HG03432 (cell line): ENCODE results near the gene SCAMP3.

ENCODE experiments used
- ATAC-seq: cut with Tn5 transposase; IDR thresholded peaks from one replicate; pipeline ENCODE4 v1.9.1; 2021; ENCODE audit warnings: mild to moderate bottlenecking, moderate library complexity; ENCODE audit not compliant: unreplicated experiment

SCAMP3 gene

DNA sequence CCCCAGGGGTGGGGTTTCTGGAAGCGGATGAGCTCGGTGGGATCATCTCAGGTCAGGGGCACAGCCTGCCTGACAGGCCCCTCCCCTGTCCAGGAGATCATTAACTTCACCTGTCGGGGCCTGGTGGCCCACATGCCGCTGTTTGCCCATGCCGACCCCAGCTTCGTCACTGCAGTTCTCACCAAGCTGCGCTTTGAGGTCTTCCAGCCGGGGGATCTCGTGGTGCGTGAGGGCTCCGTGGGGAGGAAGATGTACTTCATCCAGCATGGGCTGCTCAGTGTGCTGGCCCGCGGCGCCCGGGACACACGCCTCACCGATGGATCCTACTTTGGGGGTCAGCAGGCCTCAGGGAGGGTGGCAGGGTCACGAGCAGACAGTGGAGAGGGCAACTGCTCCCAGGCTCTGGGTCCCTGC, 23.5 kb upstream of the SCAMP3 start:
- no peak for ATAC-seq

DNA sequence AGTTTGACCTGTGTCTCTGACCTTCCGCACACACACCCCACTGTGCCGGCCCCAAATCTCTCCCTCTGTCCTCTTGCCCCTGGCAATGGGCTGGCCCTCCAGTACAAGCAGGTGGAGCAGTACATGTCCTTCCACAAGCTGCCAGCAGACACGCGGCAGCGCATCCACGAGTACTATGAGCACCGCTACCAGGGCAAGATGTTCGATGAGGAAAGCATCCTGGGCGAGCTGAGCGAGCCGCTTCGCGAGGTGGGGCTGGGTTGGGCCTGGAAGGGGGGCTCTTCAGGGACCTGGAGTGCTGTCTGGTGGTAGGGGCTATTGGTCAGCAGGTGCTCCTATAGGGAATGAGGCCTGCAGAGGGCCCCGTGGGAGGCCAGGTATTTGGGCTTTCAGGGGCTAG, 22.9 kb upstream of the SCAMP3 start:
- ATAC-seq = no peak

DNA sequence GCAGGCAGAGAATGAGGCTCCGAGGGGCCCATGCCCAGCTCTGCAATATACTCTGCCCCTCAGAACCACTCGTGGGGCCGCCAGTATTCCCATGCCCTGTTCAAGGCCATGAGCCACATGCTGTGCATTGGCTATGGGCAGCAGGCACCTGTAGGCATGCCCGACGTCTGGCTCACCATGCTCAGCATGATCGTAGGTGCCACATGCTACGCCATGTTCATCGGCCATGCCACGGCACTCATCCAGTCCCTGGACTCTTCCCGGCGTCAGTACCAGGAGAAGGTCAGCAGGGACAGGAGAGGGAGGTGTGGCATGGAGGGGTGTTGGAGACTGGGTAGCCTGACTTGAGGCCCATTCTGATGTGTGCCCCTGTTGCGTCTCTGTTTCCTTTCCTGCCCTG, 22.3 kb upstream of the SCAMP3 start:
- ATAC-seq = no peak

DNA sequence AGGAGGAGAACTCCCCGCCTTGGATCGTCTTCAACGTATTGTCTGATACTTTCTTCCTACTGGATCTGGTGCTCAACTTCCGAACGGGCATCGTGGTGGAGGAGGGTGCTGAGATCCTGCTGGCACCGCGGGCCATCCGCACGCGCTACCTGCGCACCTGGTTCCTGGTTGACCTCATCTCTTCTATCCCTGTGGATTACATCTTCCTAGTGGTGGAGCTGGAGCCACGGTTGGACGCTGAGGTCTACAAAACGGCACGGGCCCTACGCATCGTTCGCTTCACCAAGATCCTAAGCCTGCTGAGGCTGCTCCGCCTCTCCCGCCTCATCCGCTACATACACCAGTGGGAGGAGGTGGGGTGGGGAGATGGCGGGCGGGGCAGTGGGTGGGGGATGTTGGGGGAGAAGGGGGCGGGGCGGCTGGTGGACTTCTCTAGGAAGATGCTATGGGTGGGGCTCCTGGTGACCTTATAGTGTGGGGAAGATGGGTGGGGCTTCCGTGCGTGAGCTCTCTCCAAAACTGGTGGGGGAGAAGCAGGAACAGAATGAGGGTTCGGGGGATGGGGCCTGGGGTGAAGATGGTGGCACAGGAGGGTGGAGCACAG, 20.4 kb upstream of the SCAMP3 start:
- no peak for ATAC-seq

DNA sequence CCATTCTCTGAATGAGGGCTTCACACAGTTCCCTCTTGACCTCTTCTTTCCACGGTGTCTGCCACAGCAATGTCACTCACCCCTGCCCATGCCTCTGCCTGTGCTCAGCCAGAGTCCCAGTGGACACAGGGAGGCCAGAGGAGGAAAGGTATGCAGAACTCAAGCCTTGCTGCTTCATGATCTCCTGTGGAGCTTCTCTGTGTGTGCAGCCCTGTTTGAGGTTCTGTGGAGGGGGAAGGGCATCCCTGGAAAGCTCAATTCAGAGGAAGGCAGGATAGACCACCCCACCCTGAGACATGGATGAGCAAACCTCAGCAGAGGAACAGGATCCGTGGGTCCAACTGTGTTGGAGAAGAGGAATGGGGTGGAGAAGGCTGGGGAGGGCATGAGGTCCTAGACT, 17.1 kb upstream of the SCAMP3 start:
- no peak for ATAC-seq

DNA sequence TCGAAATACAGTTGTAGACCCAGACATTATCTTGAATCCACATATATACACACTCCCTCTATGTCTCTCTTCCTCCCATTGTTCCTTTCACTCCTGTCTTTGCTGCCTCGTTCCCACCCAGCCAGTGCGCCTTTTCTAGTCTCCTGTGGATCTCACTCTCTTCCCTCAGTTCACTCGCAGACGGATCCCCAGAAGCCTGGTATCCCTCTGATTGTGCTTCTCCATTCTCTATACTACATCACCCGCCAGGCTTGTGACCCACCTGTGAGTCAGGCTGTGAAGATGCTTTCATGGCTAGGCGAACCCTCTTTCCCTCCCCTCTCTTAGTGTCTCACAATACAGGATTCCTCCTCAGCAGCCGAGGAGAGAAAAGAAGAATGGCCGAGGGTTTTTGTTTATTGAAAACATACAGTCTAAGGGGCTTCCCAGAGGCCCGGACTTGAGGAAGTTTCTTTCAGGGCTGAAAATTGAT, 16.6 kb upstream of the SCAMP3 start:
- ATAC-seq = no peak

DNA sequence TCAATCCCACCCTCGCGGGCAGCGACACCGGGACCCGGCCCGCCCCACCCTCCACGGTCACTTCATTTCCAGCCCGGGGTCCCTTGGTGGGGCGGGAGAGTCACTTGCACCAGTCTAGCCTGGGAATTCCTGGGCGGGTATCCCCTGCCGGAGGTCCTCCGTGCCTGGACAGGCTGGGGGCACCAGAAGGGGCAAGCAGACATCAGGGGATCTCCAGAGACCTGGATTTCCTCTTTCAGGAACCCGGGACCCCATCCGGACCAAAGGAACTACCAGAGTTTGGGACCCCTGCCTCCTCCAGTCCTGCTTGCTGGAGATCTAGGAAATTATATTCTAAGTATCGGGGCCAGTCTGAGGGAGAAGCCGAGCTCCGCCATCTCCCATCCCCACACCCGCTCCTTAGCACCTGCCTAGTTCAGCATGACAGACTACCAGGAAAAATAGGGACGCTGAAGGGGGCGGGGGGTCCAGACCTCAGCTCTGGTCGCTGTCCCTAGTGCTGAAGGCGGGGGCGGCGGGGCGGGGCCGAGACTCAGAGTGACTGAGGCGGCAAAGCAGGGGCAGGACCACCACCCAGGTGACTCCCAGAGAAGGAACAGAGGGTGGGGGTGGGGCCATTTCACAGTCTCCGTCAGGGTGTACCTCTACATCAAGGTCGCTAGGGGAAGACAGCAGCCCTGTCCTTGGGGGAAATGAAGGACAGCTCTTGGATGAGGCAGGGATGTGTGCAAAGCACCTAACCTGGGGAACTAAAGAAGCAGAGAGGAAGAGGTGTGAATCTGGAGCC, 15.9 kb upstream of the SCAMP3 start:
- ATAC-seq = peak; percentile 2

DNA sequence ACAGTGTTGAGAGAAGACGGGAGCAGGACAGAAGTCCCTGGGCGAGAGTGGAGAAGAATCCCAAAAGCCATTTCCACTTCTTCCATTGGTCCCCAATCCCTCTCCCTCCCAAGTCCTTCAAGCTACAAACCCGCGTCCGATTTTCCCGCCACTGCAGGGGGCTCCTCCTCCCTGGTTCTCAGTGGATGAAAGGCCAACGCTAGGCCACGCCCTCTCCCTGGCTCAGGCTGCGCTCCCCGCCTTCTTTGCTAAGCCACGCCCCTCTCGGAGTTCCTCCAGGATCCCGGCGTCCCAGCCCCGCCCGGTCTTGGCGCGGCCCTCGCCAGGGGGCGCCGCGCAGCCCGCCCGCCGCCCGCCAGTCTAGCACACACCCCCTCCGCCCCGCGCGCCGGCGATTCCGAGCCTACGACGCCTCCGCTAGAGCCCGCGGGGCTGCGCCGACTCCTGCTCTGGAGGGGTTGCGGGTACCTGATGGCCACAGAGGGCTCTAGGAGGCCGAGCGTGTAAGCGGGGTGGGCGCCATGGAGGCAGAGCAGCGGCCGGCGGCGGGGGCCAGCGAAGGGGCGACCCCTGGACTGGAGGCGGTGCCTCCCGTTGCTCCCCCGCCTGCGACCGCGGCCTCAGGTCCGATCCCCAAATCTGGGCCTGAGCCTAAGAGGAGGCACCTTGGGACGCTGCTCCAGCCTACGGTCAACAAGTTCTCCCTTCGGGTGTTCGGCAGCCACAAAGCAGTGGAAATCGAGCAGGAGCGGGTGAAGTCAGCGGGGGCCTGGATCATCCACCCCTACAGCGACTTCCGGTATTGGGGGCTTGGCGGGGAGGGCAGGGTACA, 15.1 kb upstream of the SCAMP3 start, which contains the start of gene HCN3:
TSS of gene HCN3 (plus strand) at position 394 of the 832 bp plus-strand sequence. CDS start at position 522, 128 bp downstream.
- ATAC-seq = peak; percentile 66

DNA sequence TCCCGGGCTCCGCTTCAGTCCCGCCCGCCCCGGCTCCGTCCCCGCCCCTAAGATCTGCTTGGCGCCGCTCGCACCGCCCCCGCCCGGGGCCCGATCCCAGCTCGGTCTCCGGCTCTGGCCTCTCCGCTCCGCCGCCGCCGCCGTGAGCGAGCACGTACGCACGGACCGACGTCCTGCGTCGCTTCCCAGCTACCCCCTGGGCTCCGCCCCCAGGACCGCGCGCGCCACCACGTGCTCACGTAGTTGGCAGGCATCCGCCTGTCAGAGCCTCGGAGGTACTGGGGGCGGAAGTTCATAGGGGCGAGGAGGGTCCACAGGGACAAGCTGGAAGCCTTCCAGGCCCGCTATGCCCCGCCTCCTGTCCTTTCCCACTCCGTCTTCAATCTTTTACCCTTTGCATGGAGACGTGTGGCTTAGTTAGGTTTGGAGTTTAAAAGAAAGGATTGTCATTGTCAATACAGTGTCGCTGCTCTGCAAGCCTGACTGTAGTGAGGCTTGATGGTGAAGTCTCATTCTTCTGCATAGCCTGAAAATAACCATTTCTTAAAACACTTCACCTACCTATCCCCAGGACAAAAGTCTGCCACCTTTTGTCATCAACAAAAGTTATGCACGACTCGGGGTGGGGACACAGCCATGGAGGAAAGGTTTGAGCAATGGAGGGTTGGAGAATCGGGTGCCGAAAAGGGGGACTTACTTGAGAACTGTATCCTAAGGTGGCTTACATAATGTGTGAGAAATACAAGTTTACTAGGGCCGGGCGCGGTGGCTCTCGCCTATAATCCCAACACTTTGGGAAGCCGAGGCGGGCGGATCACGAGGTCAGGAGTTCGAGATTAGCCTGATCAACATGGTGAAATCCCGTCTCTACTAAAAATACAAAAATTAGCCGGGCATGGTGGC, 11.4 kb upstream of the SCAMP3 start, which contains the start of gene CLK2:
TSS of gene CLK2 (minus strand) at position 162 of the 903 bp plus-strand sequence. CDS start 2,527 bp downstream, outside the sequence.
- peak; percentile 78 for ATAC-seq

DNA sequence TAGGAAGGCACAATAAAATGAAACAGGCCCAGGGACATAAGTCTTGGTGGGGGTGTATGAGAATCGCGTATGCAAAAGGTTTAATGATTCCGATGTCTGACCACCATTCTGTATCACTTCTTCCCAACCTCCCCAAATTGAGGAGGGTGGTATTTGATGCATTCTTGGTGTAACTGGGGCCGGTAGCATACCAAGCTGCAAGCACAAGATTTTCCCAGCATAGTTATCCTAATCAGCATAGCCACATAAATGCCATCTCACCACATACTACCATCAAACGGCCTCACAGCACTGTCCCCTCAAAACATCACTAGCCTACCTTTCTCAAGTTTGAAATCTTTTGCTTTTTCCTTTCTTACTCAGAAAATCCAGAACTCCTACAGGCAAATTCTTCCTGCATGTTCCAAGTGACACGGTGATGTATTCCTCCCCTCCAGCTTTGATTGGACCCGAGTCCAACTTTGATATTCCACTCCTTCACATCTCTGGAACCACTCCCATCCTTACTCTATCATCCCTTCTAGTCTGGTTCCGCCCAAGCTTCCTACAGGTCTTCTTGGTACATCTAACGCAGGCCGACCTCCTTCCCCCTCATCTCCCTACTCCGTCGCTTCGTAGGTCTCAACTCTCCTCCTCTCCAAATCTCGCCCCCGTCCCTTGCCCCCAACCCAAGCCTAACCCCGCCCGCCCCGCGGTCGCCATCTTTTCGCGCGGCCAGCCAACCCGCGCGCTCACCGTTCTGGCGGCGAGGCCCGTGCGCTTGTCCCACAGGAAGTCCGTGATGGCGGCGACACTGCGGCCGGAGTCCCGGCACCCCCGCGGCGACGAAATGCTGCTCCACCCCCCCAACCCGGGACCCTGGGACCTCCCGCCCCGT, 10.5 kb upstream of the SCAMP3 start:
- peak; percentile 40 for ATAC-seq

DNA sequence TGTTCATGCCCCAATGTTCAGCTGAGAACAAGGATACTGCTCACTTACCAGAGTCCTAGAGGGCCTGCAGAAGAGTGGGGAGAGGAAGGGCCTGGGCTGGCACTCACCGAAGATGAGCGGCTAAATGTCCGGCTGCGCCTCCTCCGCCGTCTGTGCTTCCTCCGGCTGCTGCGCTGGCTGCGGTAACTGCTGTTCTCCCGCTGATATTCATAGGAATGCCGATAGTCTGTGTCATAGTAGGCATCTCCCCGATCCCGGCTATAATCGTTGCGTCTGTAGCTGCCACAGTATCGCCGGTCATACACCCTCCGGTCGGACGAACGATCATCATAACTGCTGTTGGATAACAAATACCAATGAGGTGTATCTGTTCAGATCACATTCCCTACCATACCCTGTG, 7.2 kb upstream of the SCAMP3 start:
- ATAC-seq = no peak

DNA sequence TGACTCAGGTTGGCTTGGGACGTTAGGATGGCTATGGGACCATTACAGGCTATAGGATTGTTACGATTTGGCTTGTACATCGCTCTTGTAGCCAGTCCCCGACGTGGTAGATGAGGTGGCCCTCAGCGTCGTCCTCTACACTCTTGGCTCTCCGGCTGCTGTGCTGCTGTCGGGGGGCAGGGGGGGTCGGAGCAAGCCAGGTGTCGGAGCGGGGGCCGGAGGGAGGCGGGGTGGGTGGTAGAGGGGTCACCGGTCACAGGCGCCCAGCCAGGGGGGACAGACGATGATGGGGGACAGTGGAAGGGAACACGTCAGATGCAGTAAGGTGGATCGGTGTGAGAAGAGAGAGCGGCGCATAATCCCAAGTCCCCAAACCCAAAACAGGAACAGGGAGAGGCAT, 6.5 kb upstream of the SCAMP3 start:
- ATAC-seq = no peak

DNA sequence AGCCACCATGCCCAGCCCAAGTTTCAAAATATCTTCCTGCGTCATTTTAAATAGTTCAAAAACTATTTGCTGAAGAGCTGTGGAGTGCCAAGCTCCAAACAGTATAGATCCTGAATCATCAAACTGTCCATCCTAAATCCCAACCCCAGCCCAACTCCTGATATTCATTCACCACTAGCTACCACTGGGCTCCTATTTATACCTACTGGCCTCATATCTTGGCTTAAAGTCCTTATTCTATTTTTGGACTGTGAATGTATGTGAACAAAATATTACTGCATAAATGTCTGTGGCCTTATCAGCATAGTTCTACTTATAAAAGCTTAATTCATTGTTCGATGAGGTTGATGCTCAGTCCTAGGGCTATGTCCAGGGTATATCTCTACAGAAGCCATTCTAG, 5.2 kb upstream of the SCAMP3 start:
- ATAC-seq = no peak

DNA sequence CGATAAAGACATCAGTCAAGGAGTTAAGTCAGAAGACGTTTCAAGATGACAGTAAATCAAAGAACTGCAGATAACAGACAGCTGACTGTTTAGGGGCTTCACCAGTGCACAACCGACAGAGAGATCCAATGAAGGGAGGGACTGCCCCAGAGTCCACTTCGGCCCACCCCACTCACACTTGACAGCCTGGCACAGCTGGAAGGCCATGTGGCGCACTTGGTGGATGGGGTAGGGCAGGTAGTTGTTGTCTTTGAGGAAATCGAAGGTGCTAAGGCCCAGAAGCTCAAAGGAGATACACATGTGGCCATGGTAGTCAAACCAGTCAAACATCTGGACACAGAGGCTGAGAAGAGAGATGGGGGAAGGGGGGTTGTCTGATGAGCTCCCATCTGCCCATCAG, 4.4 kb upstream of the SCAMP3 start:
- no peak for ATAC-seq

DNA sequence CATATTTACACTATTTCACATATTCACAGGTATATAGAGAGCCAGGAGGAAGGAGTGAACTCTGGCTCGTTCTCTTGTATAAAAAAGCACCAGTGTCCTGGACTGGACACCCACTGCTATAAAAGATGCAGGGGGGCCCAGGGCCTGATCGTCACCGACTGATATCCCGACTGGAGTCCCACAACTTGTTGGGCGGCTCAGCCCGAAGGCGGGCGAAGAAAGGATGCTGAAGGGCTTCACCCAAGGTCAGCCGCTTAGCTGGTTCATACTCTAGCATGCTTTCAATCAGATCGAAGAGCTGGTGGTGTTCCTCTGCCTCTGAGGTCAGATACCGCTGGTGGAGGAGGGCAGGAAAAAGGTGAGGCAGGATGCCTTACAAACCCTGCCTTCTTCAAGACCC, 907 bp upstream of the SCAMP3 start:
- no peak for ATAC-seq

DNA sequence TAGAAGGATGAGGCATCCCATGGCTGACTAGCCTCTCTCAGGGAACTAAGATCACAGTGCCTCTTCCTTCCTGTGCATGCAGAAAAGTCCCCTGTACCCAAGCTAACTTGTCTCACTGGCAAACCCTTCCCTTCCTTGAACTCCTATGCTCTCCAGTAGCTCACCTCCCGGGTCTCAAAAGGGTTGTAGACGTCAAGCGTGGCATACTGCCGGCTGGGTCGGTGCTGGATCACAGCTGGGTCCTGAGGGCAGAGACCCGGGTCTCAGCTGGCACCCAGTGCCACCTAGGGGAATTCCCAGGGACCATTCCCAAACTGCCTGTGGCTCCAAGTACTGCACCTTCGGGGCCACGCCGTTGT, 688 bp downstream of the SCAMP3 start:
- ATAC-seq = peak; percentile 8

DNA sequence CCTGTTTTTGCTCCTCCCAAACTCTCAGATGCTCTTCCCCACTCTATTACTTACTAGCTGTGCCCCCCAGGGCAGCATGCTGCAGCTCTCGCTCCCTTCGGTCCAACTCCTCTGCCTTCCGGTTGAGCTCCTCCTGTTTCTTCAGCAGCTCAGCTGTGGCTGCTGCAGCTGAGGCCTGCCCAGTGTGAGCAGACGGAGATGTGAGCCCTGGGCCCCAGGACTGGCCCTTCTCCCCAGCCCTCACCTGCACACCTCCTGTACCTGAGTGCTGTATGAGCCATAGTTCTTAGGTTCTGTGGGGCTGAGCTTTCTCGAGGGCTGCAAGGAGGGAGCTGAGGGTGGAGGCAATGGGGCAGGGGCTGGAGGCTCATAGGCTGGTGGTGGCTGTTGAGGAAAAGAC, 1.9 kb downstream of the SCAMP3 start:
- no peak for ATAC-seq

DNA sequence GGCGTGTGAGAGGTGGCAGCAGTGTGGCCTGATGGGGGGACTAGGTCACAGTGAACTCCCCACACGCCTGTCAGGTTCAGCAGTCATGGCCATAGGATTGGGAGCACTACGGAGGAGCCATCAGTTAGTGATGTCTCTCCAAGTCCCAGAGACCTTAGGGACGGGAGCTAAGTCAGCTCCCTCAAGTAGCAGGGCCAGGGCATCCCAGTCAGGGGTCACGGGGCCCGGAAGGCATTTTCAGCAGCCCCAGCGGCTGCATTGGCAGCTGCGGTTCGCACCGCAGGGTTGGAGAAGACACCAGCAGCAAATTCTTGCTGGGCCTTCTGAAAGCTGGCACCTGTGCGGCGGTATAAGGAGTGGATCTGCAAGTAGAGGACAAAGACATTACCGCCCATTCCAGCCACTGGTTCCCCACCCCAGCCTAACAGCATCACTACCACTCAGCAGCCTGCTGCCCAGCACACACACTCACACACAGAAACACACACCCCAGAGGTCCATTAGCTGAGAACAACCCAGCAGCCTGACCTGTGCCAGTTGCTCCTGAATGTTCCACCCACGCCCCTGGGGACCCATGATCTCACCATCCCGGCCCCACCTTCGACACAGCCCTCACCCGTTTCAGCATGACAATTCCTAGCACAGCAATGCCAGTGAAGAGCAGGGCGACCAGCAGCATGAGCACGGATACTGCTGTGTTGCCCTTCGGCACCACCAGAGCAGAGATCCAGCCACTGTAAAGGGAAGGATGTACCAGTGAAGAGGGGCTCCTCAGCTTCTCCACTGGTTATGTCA, 5.9 kb downstream of the SCAMP3 start:
- no peak for ATAC-seq
